GM18873 (cell line): ENCODE measurements around the gene DENND6B.
"Not testable (repeated sequence)": the region's sequence is repeated elsewhere in the genome, so short reads cannot be mapped to it uniquely, and the experiment has no call there.

Experiments used
- ATAC-seq: cut with Tn5 transposase; IDR thresholded peaks from one replicate; pipeline ENCODE4 v1.9.1; 2021; ENCODE audit warnings: mild to moderate bottlenecking, moderate library complexity, moderate number of reproducible peaks; ENCODE audit not compliant: unreplicated experiment, low FRiP score

Gene DENND6B

DNA sequence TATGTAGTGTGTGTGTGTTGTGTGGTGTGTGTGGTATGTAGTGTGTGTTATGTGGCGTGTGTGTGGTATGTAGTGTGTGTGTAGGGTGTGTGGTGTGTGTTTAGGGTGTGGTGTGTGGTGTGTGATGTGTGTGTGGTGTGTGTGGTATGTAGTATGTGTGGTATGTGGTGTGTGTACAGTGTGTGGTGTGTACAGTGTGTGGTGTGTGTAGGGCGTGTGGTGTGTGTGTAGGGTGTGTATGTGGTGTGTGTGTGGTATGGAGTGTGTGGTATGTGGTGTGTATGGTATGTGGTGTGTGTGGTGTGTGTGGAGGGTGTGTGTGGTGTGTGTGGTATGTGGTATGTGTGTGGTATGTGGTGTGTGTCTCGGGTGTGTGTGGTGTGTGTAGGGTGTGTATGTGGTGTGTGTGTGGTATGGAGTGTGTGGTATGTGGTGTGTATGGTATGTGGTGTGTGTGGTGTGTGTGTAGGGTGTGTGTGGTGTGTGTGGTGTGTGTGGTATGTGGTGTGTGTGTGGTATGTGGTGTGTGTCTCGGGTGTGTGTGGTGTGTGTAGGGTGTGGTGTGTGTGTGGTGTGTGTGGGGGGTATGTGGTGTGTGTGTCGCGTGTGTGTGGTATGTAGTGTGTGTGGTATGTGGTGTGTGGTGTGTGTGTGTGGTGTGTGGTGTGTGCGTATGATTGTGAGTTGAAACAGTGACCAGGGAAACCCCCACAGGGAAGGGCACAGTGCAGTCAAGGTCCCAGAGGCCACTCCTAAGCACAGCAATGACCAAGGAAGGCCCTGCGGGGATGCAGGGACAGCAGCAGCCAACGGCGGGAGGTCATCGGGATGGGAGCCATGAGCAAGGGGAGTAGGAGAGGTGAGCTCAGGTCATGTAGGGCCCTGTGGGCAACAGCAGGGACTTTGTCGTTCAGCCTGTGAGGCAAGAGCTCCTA lies 13.4 kb upstream of the DENND6B start:
- no peak for ATAC-seq

DNA sequence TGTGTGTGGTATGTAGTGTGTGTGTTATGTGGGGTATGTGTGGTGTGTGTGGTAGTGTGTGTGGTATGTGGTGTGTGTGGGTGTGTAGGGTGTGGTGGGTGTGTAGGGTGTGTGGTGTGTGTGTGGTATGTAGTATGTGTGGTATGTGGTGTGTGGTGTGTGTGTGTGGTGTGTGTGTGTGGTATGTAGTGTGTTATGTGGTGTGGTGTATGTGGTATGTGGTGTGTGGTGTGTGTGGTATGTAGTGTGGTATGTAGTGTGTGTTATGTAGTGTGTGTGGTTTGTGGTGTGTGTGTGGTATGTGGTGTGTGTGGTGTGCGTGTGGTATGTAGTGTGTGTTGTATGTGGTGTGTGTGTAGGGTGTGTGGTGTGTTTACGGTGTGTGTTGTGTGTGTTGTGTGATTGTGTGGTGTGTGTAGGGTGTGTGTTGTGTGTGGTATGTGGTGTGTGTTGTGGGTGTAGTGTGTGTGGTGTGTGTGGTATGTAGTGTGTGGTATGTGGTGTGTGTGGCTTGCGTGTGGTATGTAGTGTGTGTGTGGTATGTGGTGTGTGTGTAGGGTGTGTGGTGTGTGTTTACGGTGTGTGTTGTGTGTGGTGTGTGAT lies 12.1 kb upstream of the DENND6B start:
- ATAC-seq, result no peak

DNA sequence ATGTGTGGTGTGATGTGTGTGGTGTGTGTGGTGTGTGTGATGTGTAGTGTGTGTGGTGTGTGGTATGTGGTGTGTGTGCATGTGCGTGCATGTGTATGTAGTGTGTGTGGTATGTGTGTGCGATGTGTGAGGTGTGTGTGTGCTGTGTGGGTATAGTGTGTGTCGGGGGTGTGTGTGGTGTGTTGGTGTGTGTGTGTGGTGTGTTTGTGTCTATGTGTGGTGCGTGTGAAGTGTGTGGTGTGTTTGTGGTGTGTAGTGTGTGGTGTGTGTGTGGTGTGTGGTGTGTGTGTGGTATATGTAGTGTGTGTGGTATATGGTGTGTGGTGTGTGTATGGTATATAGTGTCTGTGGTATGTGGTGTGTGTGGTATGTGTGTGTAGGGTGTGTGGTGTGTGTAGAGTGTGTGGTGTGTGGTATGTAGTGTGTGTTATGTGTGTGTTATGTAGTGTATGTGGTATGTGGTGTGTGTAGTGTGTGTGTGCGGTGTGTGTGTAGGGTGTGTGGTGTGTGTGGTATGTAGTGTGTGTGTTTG lies 11.3 kb upstream of the DENND6B start:
- no peak for ATAC-seq

DNA sequence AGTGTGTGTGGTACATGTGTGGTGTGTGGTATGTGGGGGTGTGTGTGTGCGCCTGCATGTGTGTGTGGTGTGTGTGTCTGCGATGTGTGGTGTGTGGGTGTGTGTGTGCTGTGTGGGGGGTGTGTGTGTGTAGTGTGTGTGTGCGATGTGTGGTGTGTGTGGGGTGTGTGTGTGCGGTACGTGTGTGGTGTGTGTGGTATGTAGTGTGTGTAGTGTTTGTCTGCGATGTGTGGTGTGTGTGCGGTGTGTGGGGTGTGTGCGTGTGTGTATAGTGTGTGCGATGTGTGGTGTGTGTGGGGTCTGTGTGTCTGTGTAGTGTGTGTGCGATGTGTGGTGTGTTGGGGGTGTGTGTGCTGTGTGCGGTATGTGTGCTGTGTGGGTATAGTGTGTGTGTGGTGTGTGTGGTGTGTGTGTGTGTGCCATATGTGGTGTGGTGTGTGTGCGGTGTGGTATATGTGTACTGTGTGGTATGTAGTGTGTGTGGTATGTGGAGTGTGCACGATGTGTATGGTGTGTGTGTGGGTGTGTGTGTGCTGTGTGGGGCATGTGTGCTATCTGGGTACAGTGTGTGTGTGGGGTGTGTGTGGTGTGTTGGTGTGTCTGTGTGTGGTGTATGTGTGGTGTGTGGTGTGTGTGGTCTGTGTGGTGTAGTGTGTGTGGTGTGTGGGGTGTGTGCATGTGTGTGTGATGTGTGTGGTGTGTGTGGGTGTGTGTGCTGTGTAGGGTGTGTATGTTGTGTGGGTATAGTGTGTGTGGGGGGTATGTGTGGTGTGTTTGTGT lies 10.6 kb upstream of the DENND6B start:
- ATAC-seq, result no peak

DNA sequence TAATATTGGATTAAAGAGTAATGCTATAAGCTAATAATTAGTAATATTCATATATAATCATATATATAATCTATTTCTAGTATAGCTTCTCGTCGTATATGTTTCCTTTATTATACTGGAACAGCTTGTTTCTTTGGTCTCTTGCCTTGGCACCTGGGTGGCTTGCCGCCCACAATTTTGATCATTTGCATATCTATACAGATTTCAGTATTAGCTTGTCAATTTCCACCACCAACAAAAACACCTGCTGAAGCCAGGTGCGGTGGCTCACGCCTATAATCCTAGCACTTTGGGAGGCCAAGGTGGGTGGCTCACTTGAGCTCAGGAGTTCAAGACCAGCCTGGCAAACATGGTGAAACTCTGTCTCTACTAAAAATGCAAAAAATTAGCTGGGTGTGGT lies 7.6 kb upstream of the DENND6B start:
- ATAC-seq, result not testable (repeated sequence)

DNA sequence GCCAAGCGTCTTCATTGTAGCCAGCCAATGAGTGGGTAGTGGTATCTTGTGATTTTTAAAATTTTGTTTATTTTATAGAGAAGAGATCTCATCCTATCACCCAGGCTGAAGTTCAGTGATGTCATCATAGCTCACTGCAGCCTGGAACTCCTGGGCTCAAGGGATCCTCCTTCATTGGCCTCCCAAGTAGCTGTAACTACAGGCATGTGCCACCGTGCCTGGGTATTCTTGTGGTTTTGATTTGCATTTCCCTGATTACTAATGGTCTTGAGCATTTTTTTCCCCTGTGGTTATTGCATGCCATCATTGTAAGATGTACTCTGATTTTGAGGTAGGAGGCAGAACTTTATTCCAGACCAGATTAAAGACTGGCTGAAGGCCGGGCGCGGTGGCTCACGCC lies 2.4 kb upstream of the DENND6B start:
- ATAC-seq, result no peak

DNA sequence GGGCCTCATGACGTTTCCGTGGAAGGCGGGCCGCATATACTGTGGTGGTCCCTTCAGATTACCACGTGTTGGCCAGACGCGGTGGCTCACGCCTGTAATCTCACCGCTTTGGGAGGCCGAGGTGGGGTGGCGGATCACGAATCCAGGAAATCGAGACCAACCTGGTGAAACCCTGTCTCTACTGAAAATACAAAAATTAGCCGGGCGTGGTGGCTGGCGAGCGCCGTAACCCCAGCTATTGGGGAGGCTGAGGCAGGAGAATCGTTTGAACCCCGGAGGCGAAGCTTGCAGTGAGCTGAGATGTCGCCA lies 853 bp upstream of the DENND6B start:
- ATAC-seq, result no peak

DNA sequence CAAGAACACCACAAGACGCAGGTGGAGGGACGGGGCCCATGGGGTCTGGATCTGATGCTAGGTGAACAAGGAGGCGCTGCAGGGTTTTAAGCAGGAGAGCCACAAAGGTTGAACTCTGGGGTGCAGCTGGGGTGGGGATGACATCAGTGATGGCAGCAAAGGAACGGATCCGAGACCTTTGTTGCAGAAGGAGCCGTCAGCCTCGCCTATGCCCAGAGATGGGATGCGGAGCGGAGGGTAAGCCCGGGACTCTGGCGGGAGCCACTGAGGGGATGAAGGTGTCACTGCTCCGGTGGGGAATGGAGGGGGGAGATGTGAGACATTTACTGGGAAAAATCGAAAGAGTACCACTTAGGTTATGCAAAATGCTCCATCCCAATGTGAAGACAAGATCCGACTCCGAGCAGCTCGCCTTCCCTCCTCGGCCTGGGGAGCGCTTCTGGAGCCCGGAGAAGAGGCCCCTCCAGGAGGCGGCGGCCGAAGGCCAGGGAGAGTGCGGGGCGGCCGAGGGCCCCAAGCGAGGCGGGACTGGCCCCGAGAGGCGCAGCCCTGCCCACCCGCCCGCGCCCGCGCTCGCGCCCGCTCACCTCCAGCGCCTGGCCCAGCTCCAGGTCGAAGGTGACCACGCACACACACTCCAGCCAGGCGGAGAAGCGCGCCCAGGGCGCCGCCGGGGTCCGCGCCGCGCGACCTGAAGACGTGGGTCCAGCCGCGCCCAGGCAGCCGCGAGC lies 422 bp downstream of the DENND6B start:
- ATAC-seq, result no peak

DNA sequence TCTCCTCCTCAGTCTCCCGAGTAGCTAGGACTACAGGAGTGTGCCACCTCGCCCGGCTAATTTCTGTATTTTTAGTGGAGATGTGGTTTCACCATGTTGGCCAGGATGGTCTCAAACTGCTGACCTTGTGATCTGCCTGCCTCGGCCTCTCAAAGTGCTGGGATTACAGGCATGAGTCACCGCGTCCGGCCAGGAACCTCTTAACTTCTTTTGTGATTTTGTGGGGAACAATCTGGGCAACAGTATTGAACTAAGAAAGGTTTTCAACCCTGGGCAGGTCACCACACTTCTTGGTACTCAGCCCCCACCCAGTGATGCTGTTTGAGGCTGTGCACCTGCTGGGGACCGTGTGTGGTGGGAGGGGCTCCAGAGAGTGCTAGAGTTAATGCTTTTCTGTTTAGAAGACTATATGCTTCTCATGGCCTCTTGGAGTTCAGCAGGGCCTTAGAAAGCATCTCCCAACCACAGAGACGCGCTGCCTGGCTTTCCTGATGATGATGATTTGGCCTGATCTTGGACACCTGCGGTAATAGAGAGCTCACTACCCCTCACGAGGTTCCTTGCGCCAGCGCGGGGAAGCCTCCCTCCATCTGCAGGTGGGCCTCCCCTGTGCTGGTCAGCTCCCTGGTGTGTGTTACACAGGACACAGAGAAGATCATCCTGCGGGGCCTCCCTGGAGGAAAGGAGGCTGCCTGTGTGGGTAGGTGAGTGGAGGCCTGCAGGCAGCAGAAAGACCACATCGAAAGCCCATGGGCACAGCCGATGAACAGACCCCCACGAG lies 1.2 kb downstream of the DENND6B start:
- no peak for ATAC-seq

DNA sequence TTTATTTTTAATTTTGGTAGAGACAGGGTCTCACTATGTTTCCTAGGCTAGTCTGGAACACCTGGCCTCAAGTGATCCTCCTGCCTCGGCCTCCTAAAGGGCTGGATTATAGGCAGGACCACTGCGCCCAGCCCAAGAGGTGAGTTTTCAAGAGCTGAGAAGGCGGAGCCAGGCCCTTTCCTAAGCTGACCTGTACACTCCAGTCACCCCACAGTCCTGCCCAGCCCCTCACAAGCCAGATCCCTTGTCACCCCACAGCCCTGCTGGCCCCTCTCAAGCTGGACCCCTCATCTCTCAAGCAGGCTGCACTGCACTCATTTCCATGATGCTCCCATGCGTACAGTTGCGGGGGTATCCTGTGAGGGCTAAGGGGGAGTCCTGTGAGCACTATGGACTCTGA lies 2.9 kb downstream of the DENND6B start:
- ATAC-seq, result no peak

DNA sequence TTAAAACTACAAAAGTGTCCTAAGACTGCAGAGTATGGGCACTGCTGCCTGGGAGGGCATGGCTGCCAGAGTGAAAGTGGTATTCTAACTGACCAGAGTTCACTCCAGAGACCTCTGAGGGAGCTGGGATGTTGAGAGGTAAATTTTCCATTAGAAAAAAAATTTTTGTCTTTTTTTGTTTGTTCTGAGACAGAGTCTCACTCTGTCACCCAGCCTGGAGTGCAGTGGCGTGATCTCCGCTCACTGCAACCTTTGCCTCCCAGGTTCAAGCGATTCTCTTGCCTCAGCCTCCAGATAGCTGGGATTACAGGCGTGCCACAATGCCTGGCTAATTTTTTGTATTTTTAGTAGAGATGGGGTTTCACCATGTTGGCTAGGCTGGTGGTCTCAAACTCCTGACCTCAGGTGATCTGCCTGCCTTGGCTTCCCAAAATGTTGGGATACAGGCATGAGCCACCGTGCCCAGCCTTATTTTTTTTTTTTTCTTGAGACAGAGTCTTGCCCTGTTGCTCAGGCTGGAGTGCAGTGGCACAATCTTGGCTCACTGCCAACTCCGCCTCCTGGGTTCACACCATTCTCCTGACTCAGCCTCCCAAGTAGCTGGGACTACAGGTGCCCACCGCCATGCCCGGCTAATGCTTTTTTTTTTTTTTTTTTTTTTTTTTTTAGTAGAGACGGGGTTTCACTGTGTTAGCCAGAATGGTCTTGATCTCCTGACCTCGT lies 4.3 kb downstream of the DENND6B start:
- ATAC-seq, result not testable (repeated sequence)

DNA sequence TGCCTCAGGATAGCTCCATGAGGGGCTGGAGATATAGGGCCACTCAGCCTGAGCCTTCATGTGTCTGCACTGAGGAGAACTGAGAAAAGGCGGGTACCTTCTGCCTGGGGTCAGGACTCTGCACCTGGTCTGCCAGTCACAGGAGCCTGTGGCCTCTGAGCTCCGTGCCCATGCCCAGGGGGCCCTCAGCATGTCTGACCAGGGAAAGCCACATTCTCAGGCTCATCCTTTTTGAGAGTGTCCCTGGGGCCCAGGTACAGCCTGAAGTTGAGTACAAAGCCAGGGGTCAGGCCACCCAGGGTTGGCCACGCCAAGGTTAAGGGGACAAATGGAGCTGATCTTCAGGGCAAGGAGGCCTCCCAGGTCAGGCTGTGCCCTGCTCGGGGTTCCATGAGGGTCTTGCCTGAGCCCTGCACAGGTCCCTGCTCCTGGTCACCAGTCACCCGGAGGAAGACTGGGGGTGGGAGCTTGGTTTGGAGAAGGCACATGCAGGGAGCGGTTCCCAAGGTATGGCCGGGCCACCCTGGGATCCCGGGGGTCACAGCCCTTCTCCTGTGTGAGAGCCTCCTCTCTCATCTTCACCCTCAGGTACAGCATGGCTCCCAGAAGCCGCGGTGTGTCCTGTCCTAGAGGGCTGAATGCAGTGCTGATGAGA lies 6.0 kb downstream of the DENND6B start:
- ATAC-seq, result no peak

DNA sequence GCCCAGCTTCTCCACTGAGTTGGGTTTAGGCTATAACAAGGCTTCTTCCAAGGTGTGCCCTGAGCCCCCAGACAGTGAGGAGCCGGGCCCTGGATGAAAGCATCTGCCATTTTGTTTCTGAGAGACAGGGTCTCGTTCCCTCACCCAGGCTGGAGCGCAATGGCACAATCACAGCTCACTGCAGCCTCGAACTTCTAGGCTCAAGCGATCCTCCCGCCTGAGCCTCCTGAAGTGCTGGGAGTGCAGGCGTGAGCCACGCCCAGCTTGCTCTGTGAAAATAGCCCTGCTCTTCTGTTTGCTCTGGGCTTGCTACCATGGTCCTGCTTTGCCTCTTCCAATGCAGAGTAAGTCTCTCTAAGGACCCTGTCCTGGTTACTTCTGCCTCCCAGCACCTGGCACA lies 6.7 kb downstream of the DENND6B start:
- ATAC-seq, result no peak

DNA sequence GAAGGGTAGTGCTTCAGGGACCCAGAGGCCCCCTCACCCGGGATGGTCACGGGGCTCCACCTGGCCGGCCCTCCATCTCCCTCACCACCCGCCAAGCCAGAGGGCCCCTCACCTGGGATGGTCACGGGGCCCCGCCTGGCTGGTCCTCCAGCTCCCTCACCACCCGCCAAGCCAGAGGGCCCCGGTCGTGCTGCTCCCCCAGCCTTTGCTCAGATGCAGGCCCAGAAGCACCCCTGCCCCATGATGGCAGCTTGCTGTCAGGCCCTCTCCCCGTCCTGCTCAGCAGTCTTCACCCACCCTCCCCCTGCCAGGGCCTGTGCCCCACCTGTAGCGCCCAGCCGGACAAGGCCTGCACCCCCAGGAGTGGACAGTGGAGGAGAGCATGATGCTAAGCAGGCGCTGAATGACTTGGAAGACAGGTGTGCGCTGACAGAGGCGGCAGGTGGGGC lies 7.3 kb downstream of the DENND6B start:
- no peak for ATAC-seq

DNA sequence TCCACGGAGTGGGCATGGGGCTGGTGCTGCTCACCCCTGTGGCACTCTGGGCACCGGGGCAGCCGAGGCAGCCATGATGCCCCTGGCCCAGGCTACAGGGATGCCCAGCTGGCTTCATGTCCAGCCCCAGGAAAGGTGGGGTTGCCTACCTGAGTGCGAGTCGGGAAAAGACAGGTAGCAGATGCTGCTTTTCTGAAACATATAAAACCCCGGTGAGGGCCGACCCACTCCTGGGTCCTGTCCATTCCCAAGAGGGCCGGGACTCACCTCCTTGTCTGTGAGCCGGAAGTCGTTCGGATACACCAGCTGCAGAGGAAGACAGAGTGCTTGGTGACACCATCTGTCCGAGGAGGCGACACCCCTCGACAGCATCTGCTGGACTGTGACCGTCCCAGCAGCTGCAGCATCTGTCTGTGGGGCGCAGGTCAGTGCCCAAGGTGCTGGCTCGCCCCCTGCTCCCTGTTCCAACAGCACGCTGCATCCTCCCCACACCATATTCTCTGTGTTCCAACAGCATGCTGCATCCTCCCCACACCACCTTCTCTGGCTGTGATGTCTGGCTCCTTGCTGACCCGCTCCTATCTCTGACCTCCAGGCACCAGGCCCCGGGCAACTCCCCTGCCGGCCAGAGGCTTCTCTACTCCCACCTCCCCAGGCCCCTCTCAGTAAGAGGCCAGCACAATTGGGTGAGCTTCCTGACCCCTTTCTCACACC lies 8.0 kb downstream of the DENND6B start:
- ATAC-seq, result no peak

DNA sequence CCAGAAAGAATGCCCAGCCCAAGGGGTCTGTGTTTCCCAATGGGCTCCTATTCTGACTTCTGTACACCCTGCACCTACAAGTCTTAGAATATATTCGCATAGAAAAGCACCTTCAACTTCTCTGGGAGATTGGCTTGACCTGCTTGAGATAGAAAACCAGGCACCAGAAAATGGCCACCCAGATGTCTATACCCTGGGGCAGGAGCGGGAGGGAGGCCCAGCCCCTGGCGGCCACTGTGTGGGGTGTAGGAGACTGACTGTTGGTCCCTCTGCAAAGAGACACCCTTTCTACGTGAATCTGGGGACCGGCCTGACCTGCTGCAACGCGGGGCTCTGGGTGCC lies 8.5 kb downstream of the DENND6B start:
- no peak for ATAC-seq

DNA sequence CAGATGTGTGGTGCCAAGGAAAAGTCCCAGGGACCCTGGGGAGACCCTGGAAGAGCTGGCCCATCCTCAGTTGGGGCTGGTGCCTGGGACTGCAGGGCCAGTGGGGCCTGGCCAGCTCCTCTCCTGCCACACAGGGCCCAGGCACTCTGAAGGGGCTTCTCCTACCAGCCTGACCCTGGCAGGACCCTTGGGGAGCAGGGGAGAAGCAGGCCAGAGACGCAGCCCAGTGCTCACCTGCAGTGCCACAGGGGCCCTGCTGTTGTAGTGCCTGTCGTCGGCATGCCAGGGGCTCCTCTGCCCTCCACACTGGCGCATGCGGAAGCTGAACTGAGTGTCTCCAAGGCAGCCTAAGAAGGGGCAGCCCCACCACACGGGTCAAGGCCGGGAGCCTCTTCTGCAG lies 9.1 kb downstream of the DENND6B start:
- no peak for ATAC-seq

DNA sequence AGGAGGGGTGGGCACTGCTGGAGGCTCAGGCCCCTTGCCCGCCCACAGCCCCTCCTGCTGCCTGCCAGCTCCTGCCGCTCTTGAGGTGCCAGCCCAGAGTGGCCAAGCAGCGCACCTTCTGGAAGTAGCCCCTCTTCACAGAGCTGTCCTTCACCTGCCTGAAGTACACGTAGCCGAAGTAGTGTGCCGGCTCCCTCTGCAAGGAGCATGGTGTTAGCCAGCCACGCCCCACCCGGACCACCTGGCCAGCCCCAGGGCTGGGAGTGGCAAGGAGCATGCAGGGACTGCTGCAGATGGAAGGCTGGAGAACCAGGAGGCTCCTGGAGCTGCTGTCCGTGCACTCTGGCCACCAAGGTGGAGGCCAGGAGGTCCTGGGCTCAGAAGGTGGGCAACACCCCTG lies 9.6 kb downstream of the DENND6B start:
- ATAC-seq, result no peak
